Stimulated activated CD4-positive, alpha-beta T cell treated with anti-CD3 and anti-CD28 coated beads, TNF-alpha, amount 100 ng/mL, for 24 hours (primary cell): ENCODE data around the gene CLDN9.
A peak's percentile ranks its signal among the peaks of the same experiment; 100 is the strongest.

Experiments
- DNase-seq, 3 experiments: peaks; one replicate each; pipeline ENCODE4 v3.0.0-alpha.2; 2020; ENCODE audit warnings: low read depth in 3 of 3

Gene CLDN9

GRCh38 chr16:2992383-2993081 lies 20.2 kb upstream of the CLDN9 start:
- no peak for DNase-seq

- DNase-seq = no peak
These were observed 16.4 kb upstream of the CLDN9 start for GRCh38 chr16:2996298-2996697.

- DNase-seq = no peak
These were observed 12.8 kb upstream of the CLDN9 start for GRCh38 chr16:2999929-3000328.

GRCh38 chr16:3000540-3000939 lies 12.2 kb upstream of the CLDN9 start:
- DNase-seq = no peak

- DNase-seq = no peak
These were observed 11.4 kb upstream of the CLDN9 start for GRCh38 chr16:3001316-3001715.

- DNase-seq = peak; percentile 92 to 97 (median 93)
These were observed 9.0 kb upstream of the CLDN9 start for GRCh38 chr16:3003582-3004270.

GRCh38 chr16:3004319-3004718 lies 8.4 kb upstream of the CLDN9 start:
- no peak for DNase-seq

- no peak for DNase-seq
These were observed 7.9 kb upstream of the CLDN9 start for GRCh38 chr16:3004781-3005284.

- no peak for DNase-seq
These were observed 5.4 kb upstream of the CLDN9 start for GRCh38 chr16:3007059-3007956.

GRCh38 chr16:3007957-3008689 lies 4.6 kb upstream of the CLDN9 start:
- DNase-seq = no peak

GRCh38 chr16:3008690-3009037 lies 4.1 kb upstream of the CLDN9 start:
- no peak for DNase-seq

- DNase-seq = no peak
These were observed 2.9 kb upstream of the CLDN9 start for GRCh38 chr16:3009568-3010390.

GRCh38 chr16:3010510-3010909 lies 2.2 kb upstream of the CLDN9 start:
- DNase-seq = no peak

- no peak for DNase-seq
These were observed 477 bp upstream of the CLDN9 start for GRCh38 chr16:3012246-3012645.

GRCh38 chr16:3013491-3013951 lies 798 bp downstream of the CLDN9 start:
- no peak for DNase-seq

- DNase-seq = no peak
These were observed 1.4 kb downstream of the CLDN9 start for GRCh38 chr16:3013998-3014690.

GRCh38 chr16:3014971-3015370 lies 2.2 kb downstream of the CLDN9 start:
- DNase-seq = no peak

- no peak for DNase-seq
These were observed 3.3 kb downstream of the CLDN9 start for GRCh38 chr16:3015865-3016521.

GRCh38 chr16:3017344-3017743 lies 4.6 kb downstream of the CLDN9 start:
- DNase-seq = no peak
